Epithelial cell of proximal tubule (primary cell): ENCODE measurements around the gene ANKRD18A. TPM values are rescaled to one million over a fixed set of nuclear protein-coding genes. Genes with fewer than 3 reads are reported as not detected.
"Not testable (repeated sequence)": the region's sequence is repeated elsewhere in the genome, so short reads cannot be mapped to it uniquely, and the experiment has no call there.

Source experiments
- DNase-seq: peaks from one replicate; pipeline ENCODE4 v3.0.0-alpha.2; 2011; ENCODE audit warnings: low read depth
- H3K4me3 ChIP-seq: 2 replicates; pipeline ENCODE4 v1.5.1; 2011; ENCODE audit warnings: low read depth, mild to moderate bottlenecking, low read length
- CTCF ChIP-seq: conservative IDR thresholded peaks from 2 replicates; pipeline ENCODE4 v1.5.1; 2012; ENCODE audit warnings: low read depth, mild to moderate bottlenecking, low read length
- total RNA-seq: library from RNA; depleted of rRNA; stranded (reverse); fragments of >200 nt; gene quantifications from 2 replicates; pipeline ENCODE4 v1.2.3, GENCODE V29; 2015

The ANKRD18A gene
- total RNA-seq, 1 donor from 2014 or later, result 3.1 TPM

- H3K4me3 ChIP-seq, result no peak overlapping the region
- no peak for DNase-seq
- TF ChIP-seq CTCF, result no peak
Observed at GRCh38 chr9:38629511-38629910, 9.1 kb upstream of the ANKRD18A start.

DNA sequence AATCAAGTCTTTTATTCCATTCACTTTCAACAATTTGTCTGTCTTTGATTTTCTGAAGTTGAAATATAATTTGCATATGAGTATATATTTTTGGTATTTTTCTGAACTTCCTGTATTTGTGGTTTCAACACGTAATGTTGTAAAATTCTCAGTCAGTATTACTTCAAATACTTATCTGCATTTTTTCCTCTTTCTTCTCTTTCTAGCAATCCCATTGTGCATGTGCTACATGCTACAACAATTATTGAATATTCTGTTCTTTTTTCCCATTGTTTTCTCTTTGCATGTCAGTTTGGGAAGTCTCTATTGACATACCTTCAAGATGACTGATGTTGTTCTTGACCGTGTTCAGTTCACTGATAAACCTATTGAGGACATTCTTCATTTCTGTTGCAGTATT, 5.6 kb upstream of the ANKRD18A start:
- DNase-seq, result no peak
- no peak for TF ChIP-seq CTCF

GRCh38 chr9:38622951-38623350, 2.6 kb upstream of the ANKRD18A start:
- no peak for DNase-seq
- H3K4me3 ChIP-seq, result no peak overlapping the region
- TF ChIP-seq CTCF, result no peak

More for the DNA sequence above, 5.6 kb upstream of the ANKRD18A start:
- H3K4me3 ChIP-seq, result no peak overlapping the region

DNA sequence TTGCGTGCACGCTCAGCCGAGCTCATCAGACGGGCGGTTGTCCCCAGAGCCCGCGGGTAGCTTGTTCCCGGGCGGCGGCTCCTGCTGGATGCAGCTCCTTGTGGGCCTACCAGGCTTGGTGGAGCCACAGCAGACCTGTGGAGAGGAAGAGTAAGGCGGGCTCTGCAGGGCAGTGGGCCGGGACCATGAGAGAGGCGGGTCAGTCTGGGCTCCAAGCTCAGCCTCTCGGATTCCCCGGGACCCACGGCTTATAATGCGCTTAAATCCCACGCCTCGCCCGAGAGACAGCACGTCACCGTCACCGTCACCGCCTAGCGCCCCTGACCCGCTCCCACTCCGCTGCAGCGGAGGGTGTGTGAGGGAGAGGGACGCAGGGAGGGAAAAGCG, 1.9 kb upstream of the ANKRD18A start:
- peak overlapping the region; percentile 84 for H3K4me3 ChIP-seq
- DNase-seq, result no peak
- no peak for TF ChIP-seq CTCF

DNA sequence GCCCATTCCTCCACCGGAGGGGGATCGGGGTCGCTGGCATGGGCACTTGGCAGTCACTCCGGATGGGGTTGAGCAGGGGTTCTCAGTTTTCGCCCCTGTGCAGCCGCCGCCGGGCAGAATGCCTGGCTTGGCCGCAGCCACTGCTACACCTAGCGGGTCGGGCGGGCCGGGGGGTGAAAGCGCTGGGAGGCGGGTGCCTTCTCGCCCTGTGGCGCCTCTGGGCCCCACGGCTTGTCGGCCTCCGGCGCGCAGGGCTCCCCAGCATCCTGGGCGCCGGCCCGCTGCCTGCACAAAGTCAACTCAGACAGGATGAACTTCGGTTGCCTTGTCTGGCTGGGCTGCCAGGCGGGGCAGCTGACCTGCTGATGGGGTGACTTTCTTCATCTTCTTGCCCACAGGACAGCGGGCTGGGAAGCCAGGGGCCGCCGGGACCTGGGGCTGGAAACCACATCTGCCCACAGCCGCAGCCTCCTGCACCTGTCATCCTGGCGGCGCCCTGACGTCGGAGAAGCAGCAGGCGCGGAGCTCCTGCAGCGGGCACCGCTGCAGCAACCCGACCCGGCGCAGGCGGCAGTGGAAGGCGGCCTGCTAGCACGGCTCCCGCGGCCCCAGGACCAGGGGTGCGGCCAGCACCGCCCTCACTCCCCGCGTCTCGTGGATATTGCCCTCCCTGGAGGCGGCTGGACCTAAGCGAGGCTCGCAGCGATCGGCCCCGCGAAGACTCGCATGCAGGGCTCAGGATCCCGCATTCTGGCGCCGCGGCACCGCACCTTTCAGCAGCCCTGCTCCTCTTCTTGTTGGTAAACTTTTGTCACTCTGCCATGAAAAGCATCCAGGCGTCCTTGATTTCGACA, 1.3 kb upstream of the ANKRD18A start:
- peak overlapping the region; percentile 84 for H3K4me3 ChIP-seq
- no peak for TF ChIP-seq CTCF
- no peak for DNase-seq

DNA sequence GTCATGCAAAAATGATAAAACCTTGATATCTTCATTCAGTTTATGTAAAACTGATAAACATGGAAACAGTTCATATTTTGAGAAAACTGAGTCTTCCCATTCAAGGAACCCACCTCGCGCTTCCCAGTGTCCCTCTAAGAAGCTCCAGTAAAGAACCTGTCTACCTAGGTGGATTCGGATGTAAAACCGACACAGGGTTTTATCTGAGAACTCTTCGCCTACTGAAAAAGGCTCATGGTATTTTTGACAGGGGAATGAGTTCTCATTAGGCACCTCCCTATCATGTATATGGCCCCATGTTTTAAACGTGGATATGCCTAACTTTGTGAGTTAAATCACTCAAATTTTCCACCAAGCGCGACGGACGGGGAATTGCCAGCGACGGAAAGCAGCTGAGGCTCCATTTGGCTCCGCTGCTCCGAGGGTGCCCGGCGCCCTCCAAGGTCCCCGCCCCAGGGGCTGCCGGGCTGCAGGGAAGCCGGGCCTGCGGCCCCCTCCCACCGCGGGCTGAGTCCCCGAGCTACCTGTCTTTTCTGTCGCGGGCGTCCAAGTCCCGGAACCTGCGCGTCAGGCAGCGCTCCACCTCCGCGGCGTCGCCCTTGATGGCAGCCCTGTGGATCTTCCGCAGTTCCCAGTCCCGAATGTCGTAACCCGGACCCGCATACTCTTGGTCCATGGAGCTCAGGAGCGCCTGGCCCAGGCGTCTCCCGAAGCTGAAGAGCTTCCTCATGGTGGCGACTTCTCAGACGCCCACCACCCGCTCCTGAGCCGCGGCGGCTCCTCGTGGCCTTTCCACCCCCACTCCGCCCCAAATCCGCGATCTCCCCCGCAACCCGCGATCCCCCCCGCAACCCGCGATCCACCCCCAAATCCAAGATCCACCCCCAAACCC, 594 bp downstream of the ANKRD18A start:
- H3K4me3 ChIP-seq, result peak overlapping the region; percentile 84
- TF ChIP-seq CTCF, result no peak
- DNase-seq, result no peak

GRCh38 chr9:38598029-38598745, 22.2 kb downstream of the ANKRD18A start:
- not testable (repeated sequence) for DNase-seq, H3K4me3 ChIP-seq

GRCh38 chr9:38595117-38595516, 25.3 kb downstream of the ANKRD18A start:
- not testable (repeated sequence) for H3K4me3 ChIP-seq, DNase-seq

DNA sequence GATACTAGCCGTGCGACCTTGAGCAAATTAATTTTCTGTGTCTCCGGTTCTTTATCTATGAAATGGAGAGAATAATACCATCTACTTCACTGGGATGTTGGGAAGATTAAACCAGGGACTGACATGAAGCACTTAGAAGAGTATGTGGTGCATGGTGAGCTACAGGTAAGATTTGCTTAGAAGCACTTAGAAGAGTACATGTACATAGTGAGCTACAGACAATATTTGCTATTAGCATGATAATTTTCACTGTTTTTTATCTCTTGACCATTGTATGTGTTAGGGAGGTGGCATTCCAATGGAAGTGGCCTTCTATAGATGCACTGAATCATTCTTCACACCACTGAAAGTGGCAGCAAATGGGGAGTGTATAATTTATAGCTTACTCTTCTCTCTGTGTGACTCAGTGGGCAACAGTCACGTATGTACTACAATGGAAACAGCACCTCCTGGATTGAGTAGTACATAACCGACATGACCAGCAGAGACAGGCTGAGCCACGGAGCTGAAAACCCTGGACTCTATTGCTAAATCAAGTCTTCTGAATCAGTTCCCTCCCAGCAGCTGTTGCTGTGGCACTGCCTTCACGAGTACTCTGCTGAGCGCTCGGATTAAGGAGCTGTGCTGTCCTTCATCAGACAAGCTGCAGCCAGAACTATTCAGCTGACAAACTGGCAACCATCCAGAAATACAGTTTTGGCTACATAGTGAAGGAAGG, 28.9 kb downstream of the ANKRD18A start:
- not testable (repeated sequence) for DNase-seq, H3K4me3 ChIP-seq

- DNase-seq, H3K4me3 ChIP-seq: not testable (repeated sequence)
Observed at GRCh38 chr9:38583765-38584164, 36.6 kb downstream of the ANKRD18A start.
